Tibial nerve (tissue), 3 donors: ENCODE results near the gene TSPAN32.

Experiments used
- CTCF ChIP-seq, 5 experiments: fragments of 200-600 bp in 3 of 5; fragments of 450-650 bp in 2 of 5; sonication (generic) in 3 of 5; IDR thresholded peaks; one replicate each; pipeline ENCODE4 v1.5.1; 2016 to 2019; ENCODE audit warnings: antibody characterized with exemption in 5 of 5, mild to moderate bottlenecking in 3 of 5, moderate library complexity in 2 of 5
- POLR2A ChIP-seq, 2 donors: fragments of 450-650 bp; IDR thresholded peaks; one replicate each; pipeline ENCODE4 v1.6.1; 2017; ENCODE audit warnings: antibody characterized with exemption in 2 of 2, mild to moderate bottlenecking in 2 of 2, moderate library complexity in 2 of 2

GRCh38 chr11:2314525-2315394 lies 12.9 kb downstream of the TSPAN32 start:
- TF ChIP-seq CTCF (IDR thresholded peaks at IDR 0.05) (no peak), POLR2A (IDR thresholded peaks at IDR 0.05) (peak in 1 of 2 donors; percentile 31)
